Thymus (tissue), 11 donors: ENCODE data around the gene MAD2L2. TPM values are rescaled to one million over a fixed set of nuclear protein-coding genes. Genes with fewer than 3 reads are reported as not detected.

Source experiments
- DNase-seq, 9 donors: peaks; one replicate each; pipeline ENCODE4 v3.0.0-alpha.2; 2013; ENCODE audit warnings: low spot score in 9 of 9, low read depth in 6 of 9, missing footprints in 1 of 9
- H3K27ac ChIP-seq, 2 donors: one replicate each; pipeline ENCODE4 v1.5.1; 2013; ENCODE audit warnings: control low read depth in 1 of 2, low read depth in 1 of 2, low read length in 1 of 2, mild to moderate bottlenecking in 1 of 2, moderate library complexity in 1 of 2
- H3K27me3 ChIP-seq, 2 donors: one replicate each; pipeline ENCODE4 v1.5.1; 2013; ENCODE audit warnings: low read length in 1 of 2; ENCODE audit not compliant: control insufficient read depth in 2 of 2, insufficient read depth in 1 of 2
- H3K36me3 ChIP-seq, 2 donors: one replicate each; pipeline ENCODE4 v1.5.1; 2013; ENCODE audit warnings: low read length in 1 of 2, mild to moderate bottlenecking in 1 of 2, moderate library complexity in 1 of 2; ENCODE audit not compliant: control insufficient read depth in 2 of 2, insufficient read depth in 2 of 2
- H3K4me1 ChIP-seq, 2 donors: one replicate each; pipeline ENCODE4 v1.5.1; 2013; ENCODE audit warnings: low read length in 2 of 2; ENCODE audit not compliant: control insufficient read depth in 2 of 2, insufficient read depth in 2 of 2
- H3K4me3 ChIP-seq, 2 donors: one replicate each; pipeline ENCODE4 v1.5.1; 2013; ENCODE audit warnings: low read length in 2 of 2, control low read depth in 1 of 2, mild to moderate bottlenecking in 1 of 2
- H3K9me3 ChIP-seq, 2 donors: one replicate each; pipeline ENCODE4 v1.5.1; 2013; ENCODE audit warnings: low read length in 1 of 2, mild to moderate bottlenecking in 1 of 2; ENCODE audit not compliant: control insufficient read depth in 2 of 2, insufficient read depth in 1 of 2
- WGBS: extraction: QIAGEN DNeasy Blood & Tissue Kit; methylation state at CpG from one replicate; pipeline ENCODE4 v1.1.7; 2013; 5-methylcytosine and 5-hydroxymethylcytosine counted together
- polyA plus RNA-seq: library from polyadenylated mRNA; stranded (reverse); fragments of 200-250 nt; gene quantifications from one replicate; pipeline ENCODE4 v1.2.3, GENCODE V29; 2013
- total RNA-seq: library from RNA; stranded (reverse); fragments of 120-200 nt; gene quantifications from one replicate; pipeline ENCODE4 v1.2.4, GENCODE V29; 2013
- donor health status: healthy.

MAD2L2 gene
- total and polyA plus RNA-seq, 2 donors, result 49.6 to 61.6 TPM

DNA sequence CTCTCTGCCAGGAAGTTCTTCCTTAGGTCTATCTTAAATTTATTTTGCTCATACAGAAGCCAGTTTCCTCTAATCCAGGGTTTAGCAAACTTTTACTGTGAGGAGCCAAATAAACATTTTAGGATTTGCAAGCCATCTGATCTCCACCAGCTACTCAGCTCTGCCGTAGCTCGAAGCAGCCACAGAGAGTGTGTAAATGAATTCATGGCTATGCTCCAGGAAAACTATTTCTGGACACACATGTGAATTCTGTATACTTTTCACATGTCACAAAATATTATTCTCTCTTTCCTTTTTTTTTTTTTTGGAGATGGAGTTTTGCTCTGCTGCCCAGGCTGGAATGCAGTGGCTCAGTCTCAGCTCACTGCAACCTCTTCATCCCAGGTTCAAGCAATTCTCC, 41.6 kb upstream of the MAD2L2 start:
- H3K27me3 ChIP-seq, result peaks cover 0 to 6% of the 10 kb centered on the region in 2 donors
- no peaks in the 10 kb centered on the region for H3K9me3 ChIP-seq
- WGBS, result 93% methylated on average over 2 of the region's 2 CpGs
- peaks cover 0 to 19% of the 10 kb centered on the region in 2 donors for H3K4me1 ChIP-seq
- H3K27ac ChIP-seq, result no peak overlapping the region
- H3K4me3 ChIP-seq, result no peak overlapping the region
- no peaks in the 10 kb centered on the region for H3K36me3 ChIP-seq
- no peak for DNase-seq

DNA sequence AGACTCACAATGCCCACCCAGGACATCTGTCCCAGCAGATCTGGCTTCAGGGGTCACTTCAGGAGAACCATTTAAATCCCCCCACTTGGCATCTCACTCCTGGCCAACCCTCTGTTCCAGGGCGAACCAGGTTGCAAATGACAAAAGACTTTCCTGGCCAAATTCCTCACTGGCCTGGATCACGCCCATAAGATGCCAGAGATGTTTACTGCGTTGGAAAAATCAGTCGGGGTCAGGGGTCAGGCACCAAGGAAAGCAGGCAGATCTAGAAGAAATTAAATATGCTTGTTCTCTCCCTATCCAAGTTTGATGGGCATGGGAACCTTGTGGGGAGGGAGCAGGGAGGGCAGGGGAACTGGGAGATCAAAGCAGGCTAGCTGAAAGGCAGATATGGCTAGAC, 40.4 kb upstream of the MAD2L2 start:
- peaks cover 0 to 19% of the 10 kb centered on the region in 2 donors for H3K4me1 ChIP-seq
- WGBS, result 95% methylated on average over 4 of the region's 4 CpGs
- H3K4me3 ChIP-seq, result no peak overlapping the region
- H3K9me3 ChIP-seq, result no peaks in the 10 kb centered on the region
- peaks cover 0 to 6% of the 10 kb centered on the region in 2 donors for H3K27me3 ChIP-seq
- no peaks in the 10 kb centered on the region for H3K36me3 ChIP-seq
- no peak for DNase-seq
- H3K27ac ChIP-seq, result no peak overlapping the region

DNA sequence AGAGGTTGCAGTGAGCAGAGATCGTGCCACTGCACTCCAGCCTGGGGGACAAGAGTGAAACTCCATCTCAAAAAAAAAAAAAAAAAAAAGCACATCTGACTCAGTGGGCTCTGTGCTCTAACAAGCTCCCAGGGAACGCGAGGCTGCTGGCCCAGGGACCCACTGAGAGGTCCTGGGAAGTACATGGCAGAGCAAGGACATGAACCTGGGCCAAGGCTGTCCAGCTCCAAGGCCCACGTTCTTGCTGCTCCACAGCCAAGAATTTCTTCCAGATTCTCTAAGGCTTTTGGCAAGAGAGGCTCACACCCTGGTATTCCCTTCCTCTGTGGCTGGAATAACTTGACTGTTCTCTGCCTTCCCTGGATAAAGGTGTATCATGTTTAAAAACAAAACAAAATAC, 39.6 kb upstream of the MAD2L2 start:
- no peak for DNase-seq
- Histone ChIP-seq H3K36me3 (no peaks in the 10 kb centered on the region), H3K9me3 (no peaks in the 10 kb centered on the region), H3K4me3 (no peak overlapping the region), H3K4me1 (peaks cover 0 to 15% of the 10 kb centered on the region in 2 donors), H3K27ac (no peak overlapping the region), H3K27me3 (peaks cover 0 to 6% of the 10 kb centered on the region in 2 donors)
- 94% methylated on average over 4 of the region's 4 CpGs for WGBS

DNA sequence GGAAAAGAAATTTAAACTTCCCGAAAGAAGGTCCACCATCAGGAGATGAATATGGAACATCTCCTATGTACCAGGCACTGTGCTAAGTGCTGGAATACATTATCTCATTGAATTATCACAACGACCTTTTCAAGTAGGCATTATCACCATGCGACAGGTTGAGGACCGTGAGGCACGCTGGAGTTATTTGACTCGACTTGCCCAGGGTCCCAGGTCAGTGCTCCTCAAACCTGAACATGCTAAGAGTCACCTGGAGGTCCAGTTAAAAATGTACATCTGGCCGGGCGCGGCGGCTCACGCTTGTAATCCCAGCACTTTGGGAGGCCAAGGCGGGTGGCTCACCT, 39.1 kb upstream of the MAD2L2 start:
- Histone ChIP-seq H3K9me3 (no peaks in the 10 kb centered on the region), H3K27ac (no peak overlapping the region), H3K36me3 (no peaks in the 10 kb centered on the region), H3K27me3 (peaks cover 0 to 9% of the 10 kb centered on the region in 2 donors), H3K4me1 (peaks cover 0 to 13% of the 10 kb centered on the region in 2 donors), H3K4me3 (no peak overlapping the region)
- 82% methylated on average over 12 of the region's 12 CpGs for WGBS
- no peak for DNase-seq

DNA sequence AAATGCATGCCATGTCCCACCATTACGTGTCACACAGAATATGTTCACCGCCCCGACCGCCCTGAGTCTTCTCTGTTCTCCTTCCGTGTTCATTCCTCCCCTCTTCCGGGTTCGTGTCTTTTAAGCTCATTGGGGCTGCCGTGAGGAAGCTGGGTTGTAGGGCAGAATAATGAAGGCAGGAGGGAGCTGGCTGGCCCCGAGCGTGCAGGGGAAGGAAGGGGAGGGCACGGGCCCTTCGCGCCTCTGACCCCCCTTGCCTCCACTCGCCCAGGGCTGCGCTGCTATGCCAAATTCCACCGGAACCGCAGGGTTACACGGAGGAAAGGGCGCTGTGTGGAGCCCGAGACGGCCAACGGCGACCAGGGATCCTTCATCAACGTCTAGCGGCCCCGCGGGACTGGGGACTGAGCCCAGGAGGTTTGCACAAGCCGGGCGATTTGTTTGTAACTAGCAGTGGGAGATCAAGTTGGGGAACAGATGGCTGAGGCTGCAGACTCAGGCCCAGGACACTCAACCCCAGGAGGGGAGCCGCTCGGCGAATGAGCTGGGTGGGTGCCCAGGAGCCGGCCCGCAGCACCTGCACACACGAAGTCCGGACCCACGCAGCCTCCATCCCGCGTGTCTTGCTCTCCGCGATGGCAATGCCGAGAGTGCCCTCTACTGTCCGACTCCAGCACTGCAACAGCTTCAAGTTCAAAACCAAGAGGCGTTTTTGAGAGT, 38.5 kb upstream of the MAD2L2 start:
- H3K9me3 ChIP-seq, result no peaks in the 10 kb centered on the region
- peaks cover 0 to 13% of the 10 kb centered on the region in 2 donors for H3K4me1 ChIP-seq
- peaks cover 0 to 12% of the 10 kb centered on the region in 2 donors for H3K27me3 ChIP-seq
- no peaks in the 10 kb centered on the region for H3K36me3 ChIP-seq
- peak overlapping the region; percentile 53 to 55 for H3K4me3 ChIP-seq
- H3K27ac ChIP-seq, result peak overlapping the region; percentile 82 to 94
- peak; percentile 50 to 88 (median 76) for DNase-seq
- WGBS, result 1% methylated on average over 44 of the region's 44 CpGs

DNA sequence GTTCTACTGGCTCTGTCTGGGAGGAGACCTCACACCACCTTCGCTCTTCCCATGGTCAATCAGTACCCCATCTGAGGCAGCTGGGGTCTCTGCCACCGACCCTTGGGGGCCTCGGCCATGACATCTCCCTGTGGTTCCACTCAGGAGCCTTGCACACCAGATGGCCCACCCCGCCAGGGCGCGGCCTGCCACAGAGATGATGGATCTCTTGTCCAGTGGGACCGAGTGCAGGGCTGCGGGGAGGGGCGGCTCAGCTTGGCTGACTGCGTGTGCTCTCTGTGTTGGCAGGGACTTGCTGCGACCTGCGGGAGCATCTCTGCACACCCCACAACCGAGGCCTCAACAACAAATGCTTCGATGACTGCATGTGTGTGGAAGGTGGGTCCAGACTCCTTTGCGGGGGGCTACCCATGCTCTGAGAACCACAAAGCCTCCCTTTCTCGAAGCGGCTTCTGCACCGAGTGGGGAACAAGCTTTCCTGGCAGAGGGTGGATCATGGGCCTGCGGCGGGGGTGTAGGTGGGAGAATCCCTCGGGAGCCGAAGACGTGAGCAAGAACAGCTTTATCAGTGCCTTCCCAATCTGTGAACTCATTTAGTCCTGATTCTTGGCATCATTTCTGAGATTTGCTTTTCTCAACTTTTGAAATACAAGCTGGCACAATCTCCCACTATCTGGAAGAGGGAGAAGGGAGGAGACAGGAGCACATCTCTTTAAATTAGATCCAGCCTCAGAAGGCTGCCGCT, 34.1 kb upstream of the MAD2L2 start:
- peaks cover 0 to 12% of the 10 kb centered on the region in 2 donors for H3K4me1 ChIP-seq
- H3K9me3 ChIP-seq, result no peaks in the 10 kb centered on the region
- peaks cover 0 to 14% of the 10 kb centered on the region in 2 donors for H3K27me3 ChIP-seq
- H3K27ac ChIP-seq, result no peak overlapping the region
- H3K4me3 ChIP-seq, result no peak overlapping the region
- DNase-seq, result no peak
- H3K36me3 ChIP-seq, result no peaks in the 10 kb centered on the region
- 93% methylated on average over 24 of the region's 24 CpGs for WGBS

DNA sequence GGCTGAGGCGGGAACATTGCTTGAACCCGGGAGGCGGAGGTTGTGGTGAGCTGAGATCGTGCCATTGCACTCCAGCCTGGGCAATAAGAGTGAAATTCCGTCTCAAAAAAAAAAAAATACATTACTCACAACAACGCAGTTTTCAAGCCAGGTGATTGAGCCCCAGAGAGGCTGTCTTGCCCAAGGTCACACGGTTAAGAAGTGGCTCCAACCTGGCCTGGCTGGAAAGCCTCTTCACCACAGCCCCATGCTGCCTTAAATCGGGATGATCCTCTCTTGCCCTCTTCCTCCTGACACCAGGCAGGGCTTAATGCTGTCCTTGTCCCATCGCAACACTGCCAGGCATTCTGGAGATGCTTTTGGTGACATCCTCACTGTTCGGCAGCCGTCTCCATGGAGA, 32.1 kb upstream of the MAD2L2 start:
- 93% methylated on average over 11 of the region's 11 CpGs for WGBS
- Histone ChIP-seq H3K27ac (no peak overlapping the region), H3K9me3 (no peaks in the 10 kb centered on the region), H3K36me3 (no peaks in the 10 kb centered on the region), H3K27me3 (peaks cover 0 to 17% of the 10 kb centered on the region in 2 donors), H3K4me1 (no peaks in the 10 kb centered on the region), H3K4me3 (no peak overlapping the region)
- DNase-seq, result no peak

DNA sequence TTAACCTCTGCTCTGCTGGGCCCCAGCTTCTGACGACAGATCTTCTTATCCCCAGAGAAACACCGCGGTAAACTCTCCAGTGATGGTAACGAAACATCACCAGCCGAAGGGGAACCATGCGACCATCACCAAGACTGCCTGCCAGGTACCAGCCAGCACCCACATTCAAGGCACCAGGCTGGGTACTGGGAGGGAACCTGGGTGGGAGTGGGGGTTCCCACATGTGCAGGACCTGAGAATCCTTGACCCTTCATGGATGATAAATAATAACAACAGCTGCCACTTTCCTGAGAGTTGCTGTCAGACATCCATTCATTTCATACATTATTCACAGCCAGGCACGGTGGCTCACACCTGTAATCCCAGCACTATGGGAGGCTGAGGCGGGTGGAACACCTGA, 31.3 kb upstream of the MAD2L2 start:
- 95% methylated on average over 8 of the region's 8 CpGs for WGBS

DNA sequence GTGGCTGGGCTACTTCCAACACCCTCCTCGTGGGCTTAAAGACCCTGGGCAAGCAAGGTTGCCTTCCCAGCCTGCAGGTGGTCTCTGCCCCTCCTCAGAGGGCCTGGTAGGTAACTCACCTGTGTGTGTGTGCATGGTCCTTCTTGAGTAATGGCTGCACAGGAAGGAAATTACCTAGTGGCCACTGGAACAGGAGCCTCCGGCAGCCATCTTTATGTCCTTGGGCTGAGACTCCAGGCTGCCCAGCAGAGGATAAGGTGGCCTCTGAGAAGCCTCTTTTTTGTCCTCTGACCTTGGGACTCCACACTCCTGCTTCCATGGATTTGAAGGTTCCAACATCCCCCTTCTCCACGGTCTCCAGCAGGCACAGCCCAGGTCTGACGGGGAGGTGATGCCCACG, 30.5 kb upstream of the MAD2L2 start:
- Histone ChIP-seq H3K4me1 (no peaks in the 10 kb centered on the region), H3K27ac (no peak overlapping the region), H3K9me3 (no peaks in the 10 kb centered on the region), H3K4me3 (no peak overlapping the region), H3K27me3 (peaks cover 0 to 26% of the 10 kb centered on the region in 2 donors), H3K36me3 (no peaks in the 10 kb centered on the region)
- DNase-seq, result no peak
- 97% methylated on average over 5 of the region's 5 CpGs for WGBS

More for the DNA sequence above, 31.3 kb upstream of the MAD2L2 start:
- Histone ChIP-seq H3K4me3 (no peak overlapping the region), H3K4me1 (no peaks in the 10 kb centered on the region), H3K9me3 (no peaks in the 10 kb centered on the region), H3K36me3 (no peaks in the 10 kb centered on the region), H3K27ac (no peak overlapping the region), H3K27me3 (peaks cover 0 to 26% of the 10 kb centered on the region in 2 donors)
- DNase-seq, result no peak
